AG04450 (cell line): ENCODE data around the gene PDLIM1. TPM values are rescaled to one million over a fixed set of nuclear protein-coding genes. Genes with fewer than 3 reads are reported as not detected.
"Not testable (repeated sequence)": the region's sequence is repeated elsewhere in the genome, so short reads cannot be mapped to it uniquely, and the experiment has no call there.

ENCODE experiments used
- CTCF ChIA-PET: fragments of 300-600, 350-600 bp; formaldehyde crosslinking; extraction: SDS; loops from one replicate; lab custom pipeline; 2022; ENCODE audit warnings: antibody characterized with exemption, inconsistent platforms; lab: Charles Lee
- POLR2A ChIA-PET: fragments of 350-600 bp; formaldehyde crosslinking; extraction: SDS; loops from one replicate; lab custom pipeline; 2021; ENCODE audit warnings: antibody characterized with exemption, inconsistent platforms; lab: Yijun Ruan, JAX
- DNase-seq: peaks from one replicate; pipeline ENCODE4 v3.0.0-alpha.2; 2011; ENCODE audit warnings: low read depth, low spot score
- H3K27ac ChIP-seq: one replicate; pipeline ENCODE4 v1.5.1; 2012; ENCODE audit warnings: low read depth, low read length, control low read depth
- H3K27me3 ChIP-seq: one replicate; pipeline ENCODE4 v1.6.0; 2012; ENCODE audit warnings: low read length; ENCODE audit not compliant: control insufficient read depth, insufficient read depth
- H3K4me3 ChIP-seq: 2 replicates; pipeline ENCODE4 v1.5.1; 2011; ENCODE audit warnings: mild to moderate bottlenecking, low read depth, low read length, control low read depth
- H3K9me3 ChIP-seq: 2 replicates; pipeline ENCODE4 v1.5.1; 2012; ENCODE audit warnings: low read length; ENCODE audit not compliant: control insufficient read depth, insufficient read depth
- CTCF ChIP-seq: IDR thresholded peaks from 2 replicates; pipeline ENCODE4 v1.5.1; 2011; ENCODE audit warnings: low read depth, low read length, control low read depth, inconsistent platforms
- polyA plus RNA-seq: library from polyadenylated mRNA; depleted of rRNA; stranded (reverse); fragments of >200 nt; gene quantifications from 2 replicates; pipeline ENCODE4 v1.2.3, GENCODE V29; 2011

Gene PDLIM1
- polyA plus RNA-seq, 1 experiment, result 255 TPM

- CTCF ChIA-PET, result interaction anchor here (6.9 to 18.8 kb wide), 2 partner anchors 11 to 127 kb away, joined by 73 to 507 read pairs; no protein-coding TSS in a partner anchor
- POLR2A ChIA-PET, result no interaction called here
- no peak for DNase-seq
Observed at GRCh38 chr10:95233377-95234034, 57.3 kb downstream of the PDLIM1 start.

GRCh38 chr10:95230677-95231586 lies 59.9 kb downstream of the PDLIM1 start:
- not testable (repeated sequence) for H3K4me3 ChIP-seq
- CTCF ChIA-PET, result interaction anchor here (0.7 to 6.9 kb wide), 3 partner anchors 7 to 16 kb away, joined by 4 to 73 read pairs (median 7); no protein-coding TSS in a partner anchor

More at GRCh38 chr10:95233377-95234034, 57.3 kb downstream of the PDLIM1 start:
- no peak overlapping the region for H3K27ac ChIP-seq
- no peak for TF ChIP-seq CTCF
- H3K27me3 ChIP-seq, result no peaks in the 10 kb centered on the region
- peaks cover 17% of the 10 kb centered on the region for H3K9me3 ChIP-seq
- H3K4me3 ChIP-seq, result no peak overlapping the region

GRCh38 chr10:95229724-95230627 lies 60.8 kb downstream of the PDLIM1 start:
- ChIA-PET POLR2A (interaction anchor here (0.7 to 1.1 kb wide), 2 partner anchors 48 to 78 kb away, joined by 3 to 6 read pairs; no protein-coding TSS in a partner anchor), CTCF (interaction anchor here (0.7 kb wide), 1 partner anchor 17 kb away, joined by 4 read pairs; no protein-coding TSS in a partner anchor)
- peaks cover 17% of the 10 kb centered on the region for H3K9me3 ChIP-seq

More at GRCh38 chr10:95230677-95231586, 59.9 kb downstream of the PDLIM1 start:
- Histone ChIP-seq H3K27ac (peak overlapping the region; percentile 94), H3K9me3 (peaks cover 17% of the 10 kb centered on the region)
- H3K27me3 ChIP-seq, POLR2A ChIA-PET, DNase-seq: not testable (repeated sequence)

GRCh38 chr10:95228934-95229723 lies 61.7 kb downstream of the PDLIM1 start:
- H3K9me3 ChIP-seq, result peaks cover 17% of the 10 kb centered on the region
- POLR2A ChIA-PET, result interaction anchor here (0.7 to 1.1 kb wide), 2 partner anchors 49 to 79 kb away, joined by 3 to 6 read pairs; no protein-coding TSS in a partner anchor
- 0 out of 2 replicates have a peak overlapping the region, but pooled peaks have one; percentile 3 for H3K4me3 ChIP-seq
- peak overlapping the region; percentile 94 for H3K27ac ChIP-seq
- not testable (repeated sequence) for DNase-seq, H3K27me3 ChIP-seq
- CTCF ChIA-PET, result interaction anchor here (1.5 kb wide), 1 partner anchor 134 kb away, joined by 3 read pairs; no protein-coding TSS in a partner anchor

More at GRCh38 chr10:95229724-95230627, 60.8 kb downstream of the PDLIM1 start:
- H3K4me3 ChIP-seq, result no peak overlapping the region
- DNase-seq, result peak; percentile 88
- no peak for TF ChIP-seq CTCF
- peak overlapping the region; percentile 94 for H3K27ac ChIP-seq
- no peaks in the 10 kb centered on the region for H3K27me3 ChIP-seq

GRCh38 chr10:95225136-95225535 lies 65.7 kb downstream of the PDLIM1 start:
- DNase-seq, result no peak
- ChIA-PET POLR2A (no interaction called here), CTCF (interaction anchor here (0.7 kb wide), 1 partner anchor 21 kb away, joined by 3 read pairs; no protein-coding TSS in a partner anchor)
- no peak for TF ChIP-seq CTCF
- Histone ChIP-seq H3K4me3 (no peak overlapping the region), H3K27me3 (no peaks in the 10 kb centered on the region), H3K9me3 (peaks cover under 1% of the 10 kb centered on the region; the same call in 1 of the 2 replicates), H3K27ac (no peak overlapping the region)
